ENCODE results near the gene KLHL24.

The KLHL24 gene

GRCh38 chr3:183653209-183654064, 18.0 kb downstream of the KLHL24 start:
- no peaks in the 10 kb centered on the region for H3K27me3 ChIP-seq
- no peak for DNase-seq
- no peaks in the 10 kb centered on the region for H3K4me1 ChIP-seq
- intact Hi-C loops (cut with DNase I; ENCODE audit: low total_unique reads), result no loop called here
- peaks cover 0 to 26% (median 21%) of the 10 kb centered on the region in 3 donors for H3K9me3 ChIP-seq
- TF ChIP-seq, protein P1, sequence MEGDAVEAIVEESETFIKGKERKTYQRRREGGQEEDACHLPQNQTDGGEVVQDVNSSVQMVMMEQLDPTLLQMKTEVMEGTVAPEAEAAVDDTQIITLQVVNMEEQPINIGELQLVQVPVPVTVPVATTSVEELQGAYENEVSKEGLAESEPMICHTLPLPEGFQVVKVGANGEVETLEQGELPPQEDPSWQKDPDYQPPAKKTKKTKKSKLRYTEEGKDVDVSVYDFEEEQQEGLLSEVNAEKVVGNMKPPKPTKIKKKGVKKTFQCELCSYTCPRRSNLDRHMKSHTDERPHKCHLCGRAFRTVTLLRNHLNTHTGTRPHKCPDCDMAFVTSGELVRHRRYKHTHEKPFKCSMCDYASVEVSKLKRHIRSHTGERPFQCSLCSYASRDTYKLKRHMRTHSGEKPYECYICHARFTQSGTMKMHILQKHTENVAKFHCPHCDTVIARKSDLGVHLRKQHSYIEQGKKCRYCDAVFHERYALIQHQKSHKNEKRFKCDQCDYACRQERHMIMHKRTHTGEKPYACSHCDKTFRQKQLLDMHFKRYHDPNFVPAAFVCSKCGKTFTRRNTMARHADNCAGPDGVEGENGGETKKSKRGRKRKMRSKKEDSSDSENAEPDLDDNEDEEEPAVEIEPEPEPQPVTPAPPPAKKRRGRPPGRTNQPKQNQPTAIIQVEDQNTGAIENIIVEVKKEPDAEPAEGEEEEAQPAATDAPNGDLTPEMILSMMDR (IDR thresholded peaks at IDR 0.05), result no peak
- H3K27ac ChIP-seq, result no peak overlapping the region
- H3K4me3 ChIP-seq, result no peak overlapping the region
- peaks cover 61 to 62% (median 61%) of the 10 kb centered on the region in 3 donors for H3K36me3 ChIP-seq

GRCh38 chr3:183654727-183655126, 19.3 kb downstream of the KLHL24 start:
- TF ChIP-seq, protein P1 (IDR thresholded peaks at IDR 0.05), result no peak
- Histone ChIP-seq H3K4me3 (no peak overlapping the region), H3K27me3 (no peaks in the 10 kb centered on the region), H3K9me3 (peaks cover 0 to 26% (median 21%) of the 10 kb centered on the region in 3 donors), H3K36me3 (peaks cover 62 to 75% (median 69%) of the 10 kb centered on the region in 3 donors), H3K4me1 (no peaks in the 10 kb centered on the region), H3K27ac (no peak overlapping the region)
- no peak for DNase-seq
- intact Hi-C loops (cut with DNase I; ENCODE audit: low total_unique reads), result no loop called here

- Histone ChIP-seq H3K36me3 (peaks cover 49 to 51% (median 49%) of the 10 kb centered on the region in 3 donors), H3K9me3 (no peaks in the 10 kb centered on the region), H3K4me1 (peaks cover 0 to 30% (median 0%) of the 10 kb centered on the region in 4 donors), H3K27me3 (no peaks in the 10 kb centered on the region), H3K27ac (no peak overlapping the region), H3K4me3 (no peak overlapping the region)
- intact Hi-C loops (cut with DNase I; ENCODE audit: low total_unique reads), result no loop called here
- TF ChIP-seq, protein P1 (IDR thresholded peaks at IDR 0.05), result no peak
- DNase-seq, result no peak
These were observed 26.7 kb downstream of the KLHL24 start for GRCh38 chr3:183662099-183662498.

DNA sequence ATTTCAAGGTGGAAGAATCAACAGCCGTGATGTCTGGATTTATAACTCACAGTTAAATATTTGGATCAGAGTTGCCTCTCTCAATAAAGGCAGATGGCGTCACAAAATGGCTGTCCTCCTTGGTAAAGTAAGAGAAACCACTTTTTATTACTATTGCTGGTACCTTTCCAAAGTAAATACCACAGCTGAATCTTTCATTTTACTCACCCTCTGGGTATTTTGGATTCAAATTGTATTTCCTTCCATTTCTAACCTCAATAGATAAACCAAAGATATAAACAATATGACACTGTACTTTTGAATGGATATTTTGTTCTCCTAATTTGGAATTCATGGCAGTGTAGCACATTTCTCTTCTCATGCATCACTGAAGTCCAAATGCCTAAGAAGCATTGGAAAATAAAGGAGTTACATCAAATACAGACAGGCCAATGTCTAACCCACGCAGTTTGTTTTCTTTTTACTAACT, 29.5 kb downstream of the KLHL24 start:
- H3K9me3 ChIP-seq, result no peaks in the 10 kb centered on the region
- TF ChIP-seq, protein P1 (IDR thresholded peaks at IDR 0.05), result no peak
- intact Hi-C loops (cut with DNase I; ENCODE audit: low total_unique reads), result no loop called here
- no peak overlapping the region for H3K4me3 ChIP-seq
- H3K36me3 ChIP-seq, result peaks cover 57 to 67% (median 64%) of the 10 kb centered on the region in 3 donors
- no peak overlapping the region for H3K27ac ChIP-seq
- H3K4me1 ChIP-seq, result peaks cover 0 to 30% (median 0%) of the 10 kb centered on the region in 4 donors
- no peak for DNase-seq
- H3K27me3 ChIP-seq, result no peaks in the 10 kb centered on the region

- no peak overlapping the region for H3K27ac ChIP-seq
- DNase-seq, result no peak
- peaks cover 42 to 55% (median 45%) of the 10 kb centered on the region in 3 donors for H3K36me3 ChIP-seq
- TF ChIP-seq, protein P1 (IDR thresholded peaks at IDR 0.05), result no peak
- intact Hi-C loops (cut with DNase I; ENCODE audit: low total_unique reads), result no loop called here
- H3K4me3 ChIP-seq, result no peak overlapping the region
- no peaks in the 10 kb centered on the region for H3K27me3 ChIP-seq
- no peaks in the 10 kb centered on the region for H3K9me3 ChIP-seq
- H3K4me1 ChIP-seq, result no peaks in the 10 kb centered on the region
These were observed 44.6 kb downstream of the KLHL24 start for GRCh38 chr3:183680061-183680460.

All from tibial artery (tissue), 4 donors.